ENCODE data around the gene FLII. TPM values are rescaled to one million over a fixed set of nuclear protein-coding genes. Genes with fewer than 3 reads are reported as not detected.

FLII gene
- total and polyA plus RNA-seq, 2 of the 13 experiments (the other 11 are each of a cell fraction or from before 2014, with no cell fraction given), result 130 to 303 TPM

- TF ChIP-seq, protein P1, sequence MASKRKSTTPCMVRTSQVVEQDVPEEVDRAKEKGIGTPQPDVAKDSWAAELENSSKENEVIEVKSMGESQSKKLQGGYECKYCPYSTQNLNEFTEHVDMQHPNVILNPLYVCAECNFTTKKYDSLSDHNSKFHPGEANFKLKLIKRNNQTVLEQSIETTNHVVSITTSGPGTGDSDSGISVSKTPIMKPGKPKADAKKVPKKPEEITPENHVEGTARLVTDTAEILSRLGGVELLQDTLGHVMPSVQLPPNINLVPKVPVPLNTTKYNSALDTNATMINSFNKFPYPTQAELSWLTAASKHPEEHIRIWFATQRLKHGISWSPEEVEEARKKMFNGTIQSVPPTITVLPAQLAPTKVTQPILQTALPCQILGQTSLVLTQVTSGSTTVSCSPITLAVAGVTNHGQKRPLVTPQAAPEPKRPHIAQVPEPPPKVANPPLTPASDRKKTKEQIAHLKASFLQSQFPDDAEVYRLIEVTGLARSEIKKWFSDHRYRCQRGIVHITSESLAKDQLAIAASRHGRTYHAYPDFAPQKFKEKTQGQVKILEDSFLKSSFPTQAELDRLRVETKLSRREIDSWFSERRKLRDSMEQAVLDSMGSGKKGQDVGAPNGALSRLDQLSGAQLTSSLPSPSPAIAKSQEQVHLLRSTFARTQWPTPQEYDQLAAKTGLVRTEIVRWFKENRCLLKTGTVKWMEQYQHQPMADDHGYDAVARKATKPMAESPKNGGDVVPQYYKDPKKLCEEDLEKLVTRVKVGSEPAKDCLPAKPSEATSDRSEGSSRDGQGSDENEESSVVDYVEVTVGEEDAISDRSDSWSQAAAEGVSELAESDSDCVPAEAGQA (IDR thresholded peaks at IDR 0.05; ENCODE audit: low read depth), result no peak
- TF ChIP-seq, protein P1 (CRISPR knock-in tag; IDR thresholded peaks at IDR 0.05; ENCODE audit: borderline replicate concordance), result no peak
- TF ChIP-seq RXRB (CRISPR knock-in tag; IDR thresholded peaks at IDR 0.05; ENCODE audit: borderline replicate concordance) (no peak), RARG (CRISPR knock-in tag; IDR thresholded peaks at IDR 0.05; ENCODE audit: low read depth) (no peak), MED13 (CRISPR knock-in tag; IDR thresholded peaks at IDR 0.05) (no peak), KAT2B (IDR thresholded peaks at IDR 0.05; ENCODE audit: borderline replicate concordance, low read depth, low read length) (no peak), ZBTB21 (CRISPR knock-in tag; IDR thresholded peaks at IDR 0.05) (no peak)
Measured at GRCh38 chr17:18280766-18281371, 22.3 kb upstream of the FLII start (continued).

DNA sequence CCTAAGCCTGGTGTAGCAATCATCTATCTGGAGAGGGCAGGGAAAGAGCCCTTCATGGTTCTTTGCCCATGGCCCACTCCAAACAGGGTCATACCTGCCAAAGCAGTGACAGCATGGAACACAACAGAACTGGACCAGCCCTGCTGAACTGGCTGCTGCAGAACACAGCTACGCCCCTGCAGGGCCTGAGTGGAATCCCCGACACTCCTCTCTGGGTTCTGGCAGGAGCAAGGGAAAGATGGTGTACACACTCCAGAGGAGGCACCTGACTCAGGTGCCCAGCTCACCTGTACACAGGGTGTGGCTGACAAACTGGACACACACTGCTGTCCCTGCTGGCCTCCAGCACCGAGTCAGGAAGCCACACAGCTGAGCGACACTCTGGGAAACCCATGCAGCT is 21.7 kb upstream of the FLII start:
- ChIA-PET CTCF (ENCODE audit: low intra/inter-chr PET ratio, low total read pairs) (no interaction called here), POLR2A (interaction anchor here (1.0 kb wide), 1 partner anchor 56 kb away, joined by 3 read pairs; no protein-coding TSS in a partner anchor)
- H2AFZ ChIP-seq (ENCODE audit: low read length), result no peak overlapping the region
- DNase-seq (ENCODE audit: low spot score) (no peak), FAIRE-seq (no peak), ATAC-seq (no peak; the same call in 2 of the 3 replicates)
- H3K4me1 ChIP-seq (ENCODE audit: insufficient read depth, low read length), result no peaks in the 10 kb centered on the region
- no peaks in the 10 kb centered on the region for H4K20me1 ChIP-seq (ENCODE audit: insufficient read depth, low read length)
- no peak overlapping the region for H3K4me3 ChIP-seq (replicated peaks in 1 of 3; ENCODE audit: insufficient read depth in 1 of 3, low read depth in 2 of 3, low read length in 3 of 3)
- no peak overlapping the region for H3K9ac ChIP-seq (ENCODE audit: insufficient read depth, low read depth, low read length)
- H3K27ac ChIP-seq (ENCODE audit: extremely low read length, insufficient read depth, low read length), result no peak overlapping the region
- H3K4me2 ChIP-seq (ENCODE audit: low read depth, low read length), result no peak overlapping the region
- no peaks in the 10 kb centered on the region for H3K9me3 ChIP-seq (ENCODE audit: low read length)
- peaks cover 39 to 75% of the 10 kb centered on the region in 2 experiments for H3K36me3 ChIP-seq (replicated peaks in 1 of 2; ENCODE audit: control insufficient read depth in 1 of 2, insufficient read depth in 2 of 2, low read length in 2 of 2)
- BruUV-seq (replicated peaks), result no TSS peak
- H3K27me3 ChIP-seq (ENCODE audit: control insufficient read depth in 1 of 2, insufficient read depth in 2 of 2, low read length in 2 of 2), result no peaks in the 10 kb centered on the region
- in situ Hi-C loops (cut with HindIII; ENCODE audit: extremely low pct_ligation_motif_present, low pct_unique_long_range_greater_than_20kb) (no loop called here), intact Hi-C loops (cut with micrococcal nuclease; ENCODE audit: unreplicated experiment) (no loop called here)
- WGBS (ENCODE audit: low lambda C conversion rate), result 94% methylated on average over 2 of the region's 4 CpGs
- no peaks in the 10 kb centered on the region for H3K79me2 ChIP-seq (ENCODE audit: insufficient read depth, low read length)
- no peak for TF ChIP-seq ZNF776 (CRISPR knock-in tag; IDR thresholded peaks at IDR 0.05)
- no peak for TF ChIP-seq AFF4 (CRISPR knock-in tag; IDR thresholded peaks at IDR 0.05)
- TF ChIP-seq RFXANK (CRISPR knock-in tag; IDR thresholded peaks at IDR 0.05), result no peak
- TF ChIP-seq ZNF136 (CRISPR knock-in tag; IDR thresholded peaks at IDR 0.05; ENCODE audit: low read depth), result no peak
- no peak for TF ChIP-seq POLR2G (IDR thresholded peaks at IDR 0.05; ENCODE audit: low read depth, low read length)
- TF ChIP-seq BRD4 (CRISPR knock-in tag; IDR thresholded peaks at IDR 0.05), result no peak
- no peak for TF ChIP-seq ZNF496 (CRISPR knock-in tag; IDR thresholded peaks at IDR 0.05; ENCODE audit: insufficient replicate concordance)

Measured in HepG2 (cell line).